ENCODE measurements around the gene CKAP2. TPM values are rescaled to one million over a fixed set of nuclear protein-coding genes. Genes with fewer than 3 reads are reported as not detected.
"Not testable (repeated sequence)": the region's sequence is repeated elsewhere in the genome, so short reads cannot be mapped to it uniquely, and the experiment has no call there.

CKAP2 gene
- total RNA-seq, 1 donor from 2014 or later = 6.6 TPM

DNA sequence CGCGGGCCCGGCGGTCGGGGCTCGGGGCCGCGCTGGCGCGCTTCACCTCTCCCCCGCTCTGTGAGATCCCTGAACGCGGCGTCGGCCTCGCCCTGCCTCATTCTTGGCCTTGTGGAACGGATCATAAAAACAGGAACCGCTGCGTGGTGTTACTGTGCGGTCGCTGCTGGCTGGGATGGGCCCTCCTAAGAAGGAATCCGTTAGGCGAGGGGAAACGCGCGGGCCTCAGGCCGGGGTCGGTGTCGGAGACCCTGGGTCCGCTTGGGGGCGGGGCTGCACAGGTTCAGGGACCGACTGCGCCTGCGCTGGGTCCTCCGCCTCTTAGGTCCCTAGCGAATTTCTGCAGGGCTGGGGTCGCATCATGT lies 381 bp downstream of the CKAP2 start:
- peak overlapping the region; percentile 87 for H3K4me3 ChIP-seq (ENCODE audit: low read depth, low read length)
- no peak for FAIRE-seq

DNA sequence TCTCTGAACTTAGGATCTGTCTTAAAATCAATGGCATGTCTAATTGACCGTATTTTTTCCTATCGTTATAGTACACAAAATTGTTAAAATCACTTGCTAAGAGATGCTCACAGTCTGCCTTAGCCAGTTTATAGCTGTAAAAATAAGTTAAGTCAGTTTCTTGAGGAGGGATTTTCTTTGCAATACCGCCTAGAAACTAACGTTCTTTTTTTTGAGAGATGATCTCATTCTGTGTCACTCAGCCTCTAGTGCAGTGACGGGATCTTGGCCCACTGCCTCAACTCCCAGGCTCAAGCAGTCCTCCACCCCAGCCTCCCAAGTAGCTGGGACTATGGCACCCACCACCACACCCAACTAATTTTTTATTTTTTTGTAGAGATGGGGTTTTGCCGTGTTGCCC lies 4.4 kb downstream of the CKAP2 start:
- Histone ChIP-seq H3K4me3 (ENCODE audit: low read depth, low read length) (no peak overlapping the region), H3K36me3 (ENCODE audit: control insufficient read depth, insufficient read depth, low read length) (peaks cover 5% of the 10 kb centered on the region), H3K27me3 (ENCODE audit: control insufficient read depth, insufficient read depth, low read length) (no peaks in the 10 kb centered on the region)
- peak; percentile 85 for DNase-seq (ENCODE audit: low read depth)
- no peak for FAIRE-seq
- TF ChIP-seq, protein P1, sequence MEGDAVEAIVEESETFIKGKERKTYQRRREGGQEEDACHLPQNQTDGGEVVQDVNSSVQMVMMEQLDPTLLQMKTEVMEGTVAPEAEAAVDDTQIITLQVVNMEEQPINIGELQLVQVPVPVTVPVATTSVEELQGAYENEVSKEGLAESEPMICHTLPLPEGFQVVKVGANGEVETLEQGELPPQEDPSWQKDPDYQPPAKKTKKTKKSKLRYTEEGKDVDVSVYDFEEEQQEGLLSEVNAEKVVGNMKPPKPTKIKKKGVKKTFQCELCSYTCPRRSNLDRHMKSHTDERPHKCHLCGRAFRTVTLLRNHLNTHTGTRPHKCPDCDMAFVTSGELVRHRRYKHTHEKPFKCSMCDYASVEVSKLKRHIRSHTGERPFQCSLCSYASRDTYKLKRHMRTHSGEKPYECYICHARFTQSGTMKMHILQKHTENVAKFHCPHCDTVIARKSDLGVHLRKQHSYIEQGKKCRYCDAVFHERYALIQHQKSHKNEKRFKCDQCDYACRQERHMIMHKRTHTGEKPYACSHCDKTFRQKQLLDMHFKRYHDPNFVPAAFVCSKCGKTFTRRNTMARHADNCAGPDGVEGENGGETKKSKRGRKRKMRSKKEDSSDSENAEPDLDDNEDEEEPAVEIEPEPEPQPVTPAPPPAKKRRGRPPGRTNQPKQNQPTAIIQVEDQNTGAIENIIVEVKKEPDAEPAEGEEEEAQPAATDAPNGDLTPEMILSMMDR (IDR thresholded peaks at IDR 0.05; ENCODE audit: insufficient read depth, low read length, severe bottlenecking) = no peak

More for the DNA sequence above, 381 bp downstream of the CKAP2 start:
- TF ChIP-seq, protein P1 (IDR thresholded peaks at IDR 0.05; ENCODE audit: insufficient read depth, low read length, severe bottlenecking) = no peak
- Histone ChIP-seq H3K27me3 (ENCODE audit: control insufficient read depth, insufficient read depth, low read length) (no peaks in the 10 kb centered on the region), H3K36me3 (ENCODE audit: control insufficient read depth, insufficient read depth, low read length) (peaks cover 1% of the 10 kb centered on the region)
- DNase-seq (ENCODE audit: low read depth) = peak; percentile 50

DNA sequence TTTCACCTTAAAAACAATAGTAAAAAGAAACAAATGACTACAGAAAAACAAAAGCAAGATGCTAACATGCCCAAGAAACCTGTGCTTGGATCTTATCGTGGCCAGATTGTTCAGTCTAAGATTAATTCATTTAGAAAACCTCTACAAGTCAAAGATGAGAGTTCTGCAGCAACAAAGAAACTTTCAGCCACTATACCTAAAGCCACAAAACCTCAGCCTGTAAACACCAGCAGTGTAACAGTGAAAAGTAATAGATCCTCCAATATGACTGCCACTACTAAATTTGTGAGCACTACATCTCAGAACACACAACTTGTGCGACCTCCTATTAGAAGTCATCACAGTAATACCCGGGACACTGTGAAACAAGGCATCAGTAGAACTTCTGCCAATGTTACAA lies 6.0 kb downstream of the CKAP2 start:
- FAIRE-seq (no peak), DNase-seq (ENCODE audit: low read depth) (no peak)
- H3K4me3 ChIP-seq (ENCODE audit: low read depth, low read length) = no peak overlapping the region
- H3K36me3 ChIP-seq (ENCODE audit: control insufficient read depth, insufficient read depth, low read length) = peaks cover 5% of the 10 kb centered on the region
- no peaks in the 10 kb centered on the region for H3K27me3 ChIP-seq (ENCODE audit: control insufficient read depth, insufficient read depth, low read length)
- TF ChIP-seq, protein P1 (IDR thresholded peaks at IDR 0.05; ENCODE audit: insufficient read depth, low read length, severe bottlenecking) = no peak

DNA sequence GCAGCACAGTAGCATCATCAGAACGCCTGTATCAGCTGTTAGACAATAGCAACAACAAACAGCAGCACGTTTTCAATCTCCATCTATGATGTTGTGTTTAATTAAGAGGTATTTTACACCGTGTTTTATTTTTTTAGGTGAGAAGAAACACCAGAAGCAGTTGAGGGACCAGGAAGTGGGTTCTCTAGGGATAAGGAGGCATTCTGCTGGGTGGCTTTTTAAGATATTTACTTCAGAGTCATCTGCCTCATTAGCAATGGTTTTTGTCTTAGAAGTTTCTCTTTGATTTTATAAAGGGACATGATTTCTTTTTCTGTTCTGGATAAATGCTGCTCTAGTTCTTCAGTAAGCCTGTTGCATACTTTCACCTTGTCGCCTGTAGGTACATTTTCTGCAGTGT lies 8.2 kb downstream of the CKAP2 start:
- no peak overlapping the region for H3K4me3 ChIP-seq (ENCODE audit: low read depth, low read length)
- TF ChIP-seq, protein P1 (IDR thresholded peaks at IDR 0.05; ENCODE audit: insufficient read depth, low read length, severe bottlenecking) = no peak
- FAIRE-seq (no peak), DNase-seq (ENCODE audit: low read depth) (no peak)
- H3K27me3 ChIP-seq (ENCODE audit: control insufficient read depth, insufficient read depth, low read length) = no peaks in the 10 kb centered on the region
- H3K36me3 ChIP-seq (ENCODE audit: control insufficient read depth, insufficient read depth, low read length) = peaks cover 4% of the 10 kb centered on the region

DNA sequence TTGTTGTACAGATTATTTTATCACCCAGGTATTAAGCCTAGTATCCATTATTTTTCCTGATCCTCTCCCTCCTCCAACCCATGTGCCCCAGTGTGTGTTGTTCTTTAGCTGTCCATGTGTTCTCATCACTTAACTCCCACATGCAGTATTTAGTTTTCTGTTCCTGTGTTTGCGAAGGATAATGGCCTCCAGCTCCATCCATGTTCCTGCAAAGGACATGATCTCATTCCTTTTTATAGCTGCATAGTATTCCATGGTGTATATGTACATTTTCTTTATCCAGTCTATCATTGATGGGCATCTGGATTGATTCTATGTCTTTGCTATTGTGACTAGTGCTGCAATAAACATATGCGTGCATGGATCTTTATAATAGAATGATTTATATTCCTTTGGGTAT lies 13.2 kb downstream of the CKAP2 start:
- not testable (repeated sequence) for H3K27me3 ChIP-seq (ENCODE audit: control insufficient read depth, insufficient read depth, low read length); FAIRE-seq; H3K4me3 ChIP-seq (ENCODE audit: low read depth, low read length); DNase-seq (ENCODE audit: low read depth); H3K36me3 ChIP-seq (ENCODE audit: control insufficient read depth, insufficient read depth, low read length)

DNA sequence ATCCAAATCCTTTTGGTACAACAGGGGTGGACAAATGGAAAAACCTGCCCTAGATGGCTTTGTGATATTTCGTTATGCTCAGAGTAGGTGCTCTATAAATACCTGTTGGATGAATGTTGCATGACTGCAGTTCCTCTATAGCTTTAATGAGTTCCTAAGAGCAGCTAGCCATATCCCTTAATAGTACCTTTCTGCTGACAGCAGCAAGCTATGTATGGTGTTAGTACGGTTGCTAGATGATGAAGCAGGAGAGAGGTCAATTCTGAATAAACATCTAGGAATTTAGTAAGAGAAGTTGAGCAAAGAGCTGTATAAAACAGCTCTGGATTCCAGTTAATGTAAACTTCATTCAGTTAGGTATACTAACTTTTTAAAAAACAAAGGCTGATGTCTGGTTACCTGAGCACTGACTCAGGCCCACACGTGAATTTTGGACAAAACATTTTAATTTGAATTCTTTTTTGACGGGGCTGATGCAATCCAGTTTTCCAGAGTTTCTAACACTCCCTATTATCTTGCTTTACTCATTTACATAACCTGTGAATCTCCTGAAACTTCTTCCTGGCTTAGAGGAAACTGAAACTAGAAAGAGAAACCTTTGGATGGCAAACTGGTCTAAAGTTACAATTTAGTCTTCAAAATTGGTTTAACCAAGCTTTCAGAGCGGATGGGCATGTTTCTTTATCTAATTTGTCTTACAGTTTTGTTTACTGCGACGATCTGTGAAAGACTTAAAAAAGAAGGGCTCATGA lies 25.6 kb downstream of the CKAP2 start:
- not testable (repeated sequence) for H3K36me3 ChIP-seq (ENCODE audit: control insufficient read depth, insufficient read depth, low read length); H3K27me3 ChIP-seq (ENCODE audit: control insufficient read depth, insufficient read depth, low read length); H3K4me3 ChIP-seq (ENCODE audit: low read depth, low read length); DNase-seq (ENCODE audit: low read depth)
- FAIRE-seq = peak; percentile 47

DNA sequence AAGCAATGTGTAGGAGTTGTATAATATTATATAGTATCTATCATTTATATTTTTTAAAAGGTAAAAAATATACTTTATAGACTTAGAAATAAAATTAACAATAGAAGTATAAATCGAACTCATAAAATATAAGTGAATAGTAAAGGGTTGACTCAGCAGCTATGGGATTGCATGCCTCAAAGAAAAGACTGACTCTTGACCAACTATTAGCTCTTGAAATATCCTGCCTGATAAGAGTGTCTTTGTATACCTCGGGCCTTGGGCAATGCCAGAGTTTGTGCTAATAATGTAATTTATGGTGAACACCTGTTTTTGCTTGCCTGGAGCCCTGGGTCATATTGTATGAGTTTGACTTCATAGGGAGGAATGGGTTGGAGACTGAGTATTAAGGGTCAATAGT lies 31.8 kb downstream of the CKAP2 start:
- not testable (repeated sequence) for FAIRE-seq; H3K4me3 ChIP-seq (ENCODE audit: low read depth, low read length); H3K27me3 ChIP-seq (ENCODE audit: control insufficient read depth, insufficient read depth, low read length); DNase-seq (ENCODE audit: low read depth); H3K36me3 ChIP-seq (ENCODE audit: control insufficient read depth, insufficient read depth, low read length)

DNA sequence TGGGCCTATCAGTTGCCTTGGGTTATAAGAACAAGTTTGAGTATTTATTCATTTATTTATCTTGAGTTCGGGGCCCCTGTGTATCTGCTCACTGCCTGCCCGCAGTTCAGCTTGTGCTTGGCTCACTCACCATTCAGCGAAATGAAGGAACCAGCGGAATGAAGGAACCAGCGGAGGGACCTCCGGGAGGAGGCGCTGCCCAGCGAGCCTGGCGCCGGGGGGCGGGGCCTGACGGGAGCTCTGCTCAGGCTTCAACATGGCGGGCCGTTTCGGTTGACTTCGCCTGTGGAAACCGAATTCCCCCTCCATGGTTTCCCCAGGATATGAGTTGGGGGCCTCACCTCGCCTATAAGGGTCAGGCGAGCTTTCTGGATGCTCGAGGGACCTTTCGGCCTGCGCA lies 33.5 kb downstream of the CKAP2 start:
- H3K4me3 ChIP-seq (ENCODE audit: low read depth, low read length); H3K27me3 ChIP-seq (ENCODE audit: control insufficient read depth, insufficient read depth, low read length); FAIRE-seq; DNase-seq (ENCODE audit: low read depth); H3K36me3 ChIP-seq (ENCODE audit: control insufficient read depth, insufficient read depth, low read length): not testable (repeated sequence)

DNA sequence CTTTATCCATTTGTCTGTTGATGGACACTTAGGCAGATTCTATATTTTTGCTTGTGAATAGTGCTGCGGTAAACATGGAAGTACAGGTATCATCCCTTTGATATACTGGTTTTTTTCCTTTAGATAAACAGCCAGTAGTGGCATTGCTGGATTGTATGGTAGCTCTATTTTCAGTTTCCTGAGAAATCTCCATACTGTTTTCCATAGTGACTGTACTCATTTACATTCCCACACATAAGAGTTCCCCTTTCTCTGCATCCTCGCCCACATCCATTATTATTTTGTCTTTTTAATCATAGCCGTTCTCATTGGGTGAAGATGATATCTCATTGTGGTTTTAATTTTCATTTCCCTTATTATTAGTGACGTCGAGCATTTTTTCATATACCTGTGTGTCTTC lies 35.7 kb downstream of the CKAP2 start:
- DNase-seq (ENCODE audit: low read depth); H3K27me3 ChIP-seq (ENCODE audit: control insufficient read depth, insufficient read depth, low read length): not testable (repeated sequence)

DNA sequence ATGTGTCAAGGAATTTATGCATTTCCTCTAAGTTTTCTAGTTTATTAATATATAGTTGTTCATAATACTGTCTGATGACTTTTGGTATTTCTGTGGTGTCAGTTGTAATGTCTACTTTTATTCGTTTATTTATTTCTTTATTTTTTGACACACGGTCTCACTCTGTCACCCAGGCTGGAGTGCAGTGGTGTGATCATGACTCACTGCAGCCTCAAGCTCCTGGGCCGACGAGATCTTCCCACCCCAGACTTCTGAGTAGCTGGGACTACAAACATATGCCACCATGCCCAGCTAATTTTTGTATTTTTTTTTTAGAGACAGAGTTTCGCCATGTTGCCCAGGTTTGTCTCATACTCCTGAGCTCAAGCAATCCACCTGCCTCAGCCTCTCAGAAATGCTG lies 39.0 kb downstream of the CKAP2 start:
- not testable (repeated sequence) for H3K4me3 ChIP-seq (ENCODE audit: low read depth, low read length); H3K36me3 ChIP-seq (ENCODE audit: control insufficient read depth, insufficient read depth, low read length); DNase-seq (ENCODE audit: low read depth); FAIRE-seq; H3K27me3 ChIP-seq (ENCODE audit: control insufficient read depth, insufficient read depth, low read length)

More for the DNA sequence above, 35.7 kb downstream of the CKAP2 start:
- not testable (repeated sequence) for H3K4me3 ChIP-seq (ENCODE audit: low read depth, low read length); H3K36me3 ChIP-seq (ENCODE audit: control insufficient read depth, insufficient read depth, low read length)
- FAIRE-seq = peak; percentile 60

DNA sequence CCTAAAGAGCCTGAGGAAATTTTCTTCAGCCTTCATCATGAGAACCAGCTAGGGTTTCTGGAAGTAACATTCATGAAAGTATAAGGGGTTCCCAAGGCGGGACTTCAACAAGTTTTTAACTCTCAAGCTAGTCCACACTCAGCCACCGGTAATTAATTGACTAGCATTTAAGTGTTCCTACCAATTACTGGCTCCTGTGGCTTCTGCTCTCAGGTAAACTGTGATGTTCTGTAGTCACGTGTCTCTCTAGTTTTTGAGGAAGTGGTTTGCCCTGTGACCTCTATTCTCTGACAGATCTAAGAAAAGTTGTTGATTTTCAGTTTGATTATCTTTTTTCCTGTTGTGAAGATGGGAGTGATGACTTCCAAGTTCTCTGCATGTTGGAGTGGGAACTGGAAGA lies 42.7 kb downstream of the CKAP2 start:
- DNase-seq (ENCODE audit: low read depth); H3K27me3 ChIP-seq (ENCODE audit: control insufficient read depth, insufficient read depth, low read length); H3K4me3 ChIP-seq (ENCODE audit: low read depth, low read length); H3K36me3 ChIP-seq (ENCODE audit: control insufficient read depth, insufficient read depth, low read length); FAIRE-seq: not testable (repeated sequence)

Data from bronchial epithelial cell (primary cell).